ENCODE results near the gene TMEM238L. TPM values are rescaled to one million over a fixed set of nuclear protein-coding genes. Genes with fewer than 3 reads are reported as not detected.

The TMEM238L gene
- total and polyA plus RNA-seq, 2 of the 13 experiments (the other 11 are each of a cell fraction or from before 2014, with no cell fraction given): not detected

DNA sequence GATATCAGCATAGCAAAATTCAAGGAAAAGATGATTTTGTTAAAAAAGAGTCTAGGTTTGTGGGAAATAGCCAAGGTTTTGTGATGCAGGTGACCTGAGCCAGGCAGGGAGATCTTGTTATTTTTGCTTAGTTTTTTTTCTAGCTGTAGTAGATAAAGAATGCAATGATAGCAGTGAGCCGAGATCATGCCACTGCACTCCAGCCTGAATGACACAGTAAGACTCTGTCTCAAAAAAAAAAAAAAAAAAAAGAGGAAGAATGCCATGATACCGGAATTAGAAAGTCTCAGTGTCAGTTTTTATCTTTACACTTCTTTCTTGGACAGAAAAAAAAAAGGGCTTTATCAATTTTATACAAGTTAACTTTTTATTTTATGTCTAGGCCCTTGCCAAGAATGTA is 27.5 kb downstream of the TMEM238L start:
- Histone ChIP-seq H2AFZ (ENCODE audit: low read length) (no peak overlapping the region), H3K4me2 (ENCODE audit: low read depth, low read length) (no peak overlapping the region), H3K4me1 (ENCODE audit: insufficient read depth, low read length) (peaks cover 29% of the 10 kb centered on the region), H4K20me1 (ENCODE audit: insufficient read depth, low read length) (no peaks in the 10 kb centered on the region), H3K9me3 (ENCODE audit: low read length) (peaks cover 9% of the 10 kb centered on the region), H3K27me3 (ENCODE audit: control insufficient read depth in 1 of 2, insufficient read depth in 2 of 2, low read length in 2 of 2) (no peaks in the 10 kb centered on the region), H3K27ac (ENCODE audit: extremely low read length, insufficient read depth, low read length) (no peak overlapping the region), H3K9ac (ENCODE audit: insufficient read depth, low read depth, low read length) (no peak overlapping the region), H3K36me3 (replicated peaks in 1 of 2; ENCODE audit: control insufficient read depth in 1 of 2, insufficient read depth in 2 of 2, low read length in 2 of 2) (no peaks in the 10 kb centered on the region), H3K79me2 (ENCODE audit: insufficient read depth, low read length) (no peaks in the 10 kb centered on the region), H3K4me3 (replicated peaks in 1 of 3; ENCODE audit: insufficient read depth in 1 of 3, low read depth in 2 of 3, low read length in 3 of 3) (no peak overlapping the region)
- no peak for ATAC-seq
- TF ChIP-seq ZNF878 (CRISPR knock-in tag; IDR thresholded peaks at IDR 0.05) (no peak), KAT7 (CRISPR knock-in tag; IDR thresholded peaks at IDR 0.05; ENCODE audit: borderline replicate concordance) (no peak), ZNF10 (CRISPR knock-in tag; IDR thresholded peaks at IDR 0.05; ENCODE audit: borderline replicate concordance, low read depth) (no peak), ZFY (CRISPR knock-in tag; IDR thresholded peaks at IDR 0.05) (no peak), KLF16 (CRISPR knock-in tag; IDR thresholded peaks at IDR 0.05) (no peak), ZSCAN20 (CRISPR knock-in tag; IDR thresholded peaks at IDR 0.05; ENCODE audit: borderline replicate concordance) (no peak), SMARCC2 (IDR thresholded peaks at IDR 0.05) (no peak), NAIF1 (CRISPR knock-in tag; IDR thresholded peaks at IDR 0.05; ENCODE audit: borderline replicate concordance) (no peak), MIER3 (CRISPR knock-in tag; IDR thresholded peaks at IDR 0.05; ENCODE audit: borderline replicate concordance) (no peak), SNAPC2 (CRISPR knock-in tag; IDR thresholded peaks at IDR 0.05) (no peak), ZFP62 (CRISPR knock-in tag; IDR thresholded peaks at IDR 0.05) (no peak), SATB2 (CRISPR knock-in tag; IDR thresholded peaks at IDR 0.05) (no peak), SMYD3 (CRISPR knock-in tag; IDR thresholded peaks at IDR 0.05) (no peak), ZNF549 (CRISPR knock-in tag; IDR thresholded peaks at IDR 0.05) (no peak), FOXK1 (CRISPR knock-in tag; IDR thresholded peaks at IDR 0.05; ENCODE audit: borderline replicate concordance, low read depth) (no peak), REPIN1 (CRISPR knock-in tag; IDR thresholded peaks at IDR 0.05; ENCODE audit: borderline replicate concordance, low read depth) (no peak)
- TF ChIP-seq, protein P1, sequence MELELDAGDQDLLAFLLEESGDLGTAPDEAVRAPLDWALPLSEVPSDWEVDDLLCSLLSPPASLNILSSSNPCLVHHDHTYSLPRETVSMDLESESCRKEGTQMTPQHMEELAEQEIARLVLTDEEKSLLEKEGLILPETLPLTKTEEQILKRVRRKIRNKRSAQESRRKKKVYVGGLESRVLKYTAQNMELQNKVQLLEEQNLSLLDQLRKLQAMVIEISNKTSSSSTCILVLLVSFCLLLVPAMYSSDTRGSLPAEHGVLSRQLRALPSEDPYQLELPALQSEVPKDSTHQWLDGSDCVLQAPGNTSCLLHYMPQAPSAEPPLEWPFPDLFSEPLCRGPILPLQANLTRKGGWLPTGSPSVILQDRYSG (CRISPR knock-in tag; IDR thresholded peaks at IDR 0.05): no peak
- TF ChIP-seq, protein P2, sequence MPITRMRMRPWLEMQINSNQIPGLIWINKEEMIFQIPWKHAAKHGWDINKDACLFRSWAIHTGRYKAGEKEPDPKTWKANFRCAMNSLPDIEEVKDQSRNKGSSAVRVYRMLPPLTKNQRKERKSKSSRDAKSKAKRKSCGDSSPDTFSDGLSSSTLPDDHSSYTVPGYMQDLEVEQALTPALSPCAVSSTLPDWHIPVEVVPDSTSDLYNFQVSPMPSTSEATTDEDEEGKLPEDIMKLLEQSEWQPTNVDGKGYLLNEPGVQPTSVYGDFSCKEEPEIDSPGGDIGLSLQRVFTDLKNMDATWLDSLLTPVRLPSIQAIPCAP (CRISPR knock-in tag; IDR thresholded peaks at IDR 0.05; ENCODE audit: low read depth): no peak
- TF ChIP-seq, protein P3, sequence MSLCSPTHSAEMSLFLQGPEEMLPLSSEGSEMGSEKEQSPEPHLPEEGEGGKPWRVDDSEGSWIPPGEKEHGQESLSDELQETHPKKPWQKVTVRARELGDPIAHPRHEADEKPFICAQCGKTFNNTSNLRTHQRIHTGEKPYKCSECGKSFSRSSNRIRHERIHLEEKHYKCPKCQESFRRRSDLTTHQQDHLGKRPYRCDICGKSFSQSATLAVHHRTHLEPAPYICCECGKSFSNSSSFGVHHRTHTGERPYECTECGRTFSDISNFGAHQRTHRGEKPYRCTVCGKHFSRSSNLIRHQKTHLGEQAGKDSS (CRISPR knock-in tag; IDR thresholded peaks at IDR 0.05; ENCODE audit: borderline replicate concordance, low read depth): no peak
- 22% methylated on average over 2 of the region's 2 CpGs for WGBS (ENCODE audit: low lambda C conversion rate)
- DNase-seq (ENCODE audit: low spot score): no peak
- in situ Hi-C loops (cut with HindIII; ENCODE audit: extremely low pct_ligation_motif_present, low pct_unique_long_range_greater_than_20kb) (no loop called here), intact Hi-C loops (cut with micrococcal nuclease; ENCODE audit: unreplicated experiment) (no loop called here)
- no peak for FAIRE-seq
- POLR2A ChIA-PET: no interaction called here
- CTCF ChIA-PET (ENCODE audit: low intra/inter-chr PET ratio, low total read pairs): no interaction called here
- no TSS peak for BruUV-seq (replicated peaks)
